ENCODE measurements around the gene COL25A1. TPM values are rescaled to one million over a fixed set of nuclear protein-coding genes. Genes with fewer than 3 reads are reported as not detected.

The COL25A1 gene
- total RNA-seq, 1 experiment from 2014 or later, result not detected

- H3K9me3 ChIP-seq (ENCODE audit: control insufficient read depth in 1 of 2, insufficient read depth in 1 of 2, low read depth in 1 of 2, low read length in 2 of 2), result no peaks in the 10 kb centered on the region
- no peak overlapping the region for H3K27ac ChIP-seq (ENCODE audit: low read depth, low read length)
- no peaks in the 10 kb centered on the region for H3K4me1 ChIP-seq (ENCODE audit: control insufficient read depth in 1 of 2, insufficient read depth in 2 of 2, low read length in 2 of 2)
- ChIA-PET RAD21 (ENCODE audit: low non-redundant PET in 1 of 2, low total read pairs in 2 of 2, uncharacterized antibody in 2 of 2, unreplicated experiment in 2 of 2) (no interaction called here), CTCF (no interaction called here), POLR2A (no interaction called here)
- no peak overlapping the region for H3K4me2 ChIP-seq (ENCODE audit: low read length)
- no peak overlapping the region for H2AFZ ChIP-seq (ENCODE audit: low read depth, low read length, poor library complexity, severe bottlenecking)
- H3K27me3 ChIP-seq (ENCODE audit: insufficient read depth, low read length), result no peaks in the 10 kb centered on the region
- no peak overlapping the region for H3K4me3 ChIP-seq (replicated peaks in 1 of 2; ENCODE audit: low read depth in 1 of 2, low read length in 2 of 2)
- DNase-seq (ENCODE audit: low read depth, low spot score), result no peak
- H4K20me1 ChIP-seq (ENCODE audit: insufficient read depth), result no peaks in the 10 kb centered on the region
- no peaks in the 10 kb centered on the region for H3K79me2 ChIP-seq (ENCODE audit: insufficient read depth, low read length)
- ATAC-seq, result no peak
- intact Hi-C loops (cut with micrococcal nuclease), result no loop called here
- H3K9me2 ChIP-seq (ENCODE audit: insufficient read depth), result no peaks in the 10 kb centered on the region
- no peak overlapping the region for H3K9ac ChIP-seq (ENCODE audit: low read length)
- BruUV-seq (replicated peaks), result no TSS peak
- TF ChIP-seq POLR2A (IDR thresholded peaks at IDR 0.05; ENCODE audit: borderline replicate concordance, extremely low read depth, insufficient read depth, insufficient read length) (no peak), SIN3A (IDR thresholded peaks at IDR 0.05; ENCODE audit: low read depth) (no peak), ZFX (IDR thresholded peaks at IDR 0.05) (no peak), ZBTB33 (IDR thresholded peaks at IDR 0.05; ENCODE audit: extremely low read depth, insufficient replicate concordance, low read length) (no peak), POLR2AphosphoS5 (IDR thresholded peaks at IDR 0.05; ENCODE audit: low read depth, low read length) (no peak), ZNF274 (IDR thresholded peaks at IDR 0.05; ENCODE audit: low read depth, low read length) (no peak), ELF1 (IDR thresholded peaks at IDR 0.05; ENCODE audit: borderline replicate concordance, low read depth) (no peak), EZH2phosphoT487 (IDR thresholded peaks at IDR 0.05; ENCODE audit: borderline replicate concordance) (no peak)
- no peaks in the 10 kb centered on the region for H3K36me3 ChIP-seq (ENCODE audit: control insufficient read depth in 1 of 2, insufficient read depth in 2 of 2, low read length in 2 of 2)
These were observed 503.2 kb downstream of the COL25A1 start for GRCh38 chr4:108799306-108799705.

GRCh38 chr4:108796173-108796572, 506.3 kb downstream of the COL25A1 start:
- H2AFZ ChIP-seq (ENCODE audit: low read depth, low read length, poor library complexity, severe bottlenecking), result no peak overlapping the region
- no peaks in the 10 kb centered on the region for H3K4me1 ChIP-seq (ENCODE audit: control insufficient read depth in 1 of 2, insufficient read depth in 2 of 2, low read length in 2 of 2)
- intact Hi-C loops (cut with micrococcal nuclease), result no loop called here
- H3K9ac ChIP-seq (ENCODE audit: low read length), result no peak overlapping the region
- H3K79me2 ChIP-seq (ENCODE audit: insufficient read depth, low read length), result no peaks in the 10 kb centered on the region
- CTCF ChIA-PET, result no interaction called here
- no TSS peak for BruUV-seq (replicated peaks)
- no peak overlapping the region for H3K4me2 ChIP-seq (ENCODE audit: low read length)
- no peaks in the 10 kb centered on the region for H3K9me3 ChIP-seq (ENCODE audit: control insufficient read depth in 1 of 2, insufficient read depth in 1 of 2, low read depth in 1 of 2, low read length in 2 of 2)
- no peaks in the 10 kb centered on the region for H3K27me3 ChIP-seq (ENCODE audit: insufficient read depth, low read length)
- no peak overlapping the region for H3K27ac ChIP-seq (ENCODE audit: low read depth, low read length)
- no peaks in the 10 kb centered on the region for H3K9me2 ChIP-seq (ENCODE audit: insufficient read depth)
- RAD21 ChIA-PET (ENCODE audit: low non-redundant PET in 1 of 2, low total read pairs in 2 of 2, uncharacterized antibody in 2 of 2, unreplicated experiment in 2 of 2), result no interaction called here
- DNase-seq (ENCODE audit: low read depth, low spot score) (no peak), ATAC-seq (no peak)
- no peaks in the 10 kb centered on the region for H3K36me3 ChIP-seq (ENCODE audit: control insufficient read depth in 1 of 2, insufficient read depth in 2 of 2, low read length in 2 of 2)
- H4K20me1 ChIP-seq (ENCODE audit: insufficient read depth), result no peaks in the 10 kb centered on the region
- no peak overlapping the region for H3K4me3 ChIP-seq (replicated peaks in 1 of 2; ENCODE audit: low read depth in 1 of 2, low read length in 2 of 2)
- POLR2A ChIA-PET, result no interaction called here
- TF ChIP-seq JUND (IDR thresholded peaks at IDR 0.05) (no peak), POLR2A (IDR thresholded peaks at IDR 0.05; ENCODE audit: borderline replicate concordance, extremely low read depth, insufficient read depth, insufficient read length) (no peak), EGR1 (IDR thresholded peaks at IDR 0.05; ENCODE audit: low read depth) (no peak), RAD21 (IDR thresholded peaks at IDR 0.05; ENCODE audit: low read depth) (no peak), TCF7L2 (IDR thresholded peaks at IDR 0.05; ENCODE audit: borderline replicate concordance, extremely low read depth, insufficient read depth, insufficient read length) (no peak), ZNF274 (IDR thresholded peaks at IDR 0.05; ENCODE audit: low read depth, low read length) (no peak), CEBPB (IDR thresholded peaks at IDR 0.05; ENCODE audit: low read depth) (no peak), EZH2phosphoT487 (IDR thresholded peaks at IDR 0.05; ENCODE audit: borderline replicate concordance) (no peak), SIN3A (IDR thresholded peaks at IDR 0.05; ENCODE audit: low read depth) (no peak), SRF (IDR thresholded peaks at IDR 0.05; ENCODE audit: low read depth) (no peak), ELF1 (IDR thresholded peaks at IDR 0.05; ENCODE audit: borderline replicate concordance, low read depth) (no peak), FOSL1 (IDR thresholded peaks at IDR 0.05; ENCODE audit: low read depth) (no peak), ZFX (IDR thresholded peaks at IDR 0.05) (no peak), CTCF (IDR thresholded peaks at IDR 0.05 in 2 of 3, conservative IDR thresholded peaks at IDR 0.05 in 1 of 3; ENCODE audit: borderline replicate concordance in 1 of 3, insufficient read depth in 1 of 3, low read depth in 2 of 3, low read length in 2 of 3) (no peak)
